Gastrocnemius medialis (tissue), 4 donors: ENCODE measurements around the gene RSF1.

Experiments
- CTCF ChIP-seq, 5 experiments: fragments of 450-650 bp in 3 of 5; fragments of 200-600 bp in 2 of 5; sonication (generic) in 2 of 5; IDR thresholded peaks in 4 of 5; conservative IDR thresholded peaks in 1 of 5; 1 replicate in 4 of 5; 2 replicates in 1 of 5; pipeline ENCODE4 v1.5.1; 2016 to 2019; ENCODE audit warnings: antibody characterized with exemption in 5 of 5, mild to moderate bottlenecking in 3 of 5, moderate library complexity in 3 of 5
- POLR2A ChIP-seq, 2 donors: fragments of 450-650 bp; IDR thresholded peaks; one replicate each; pipeline ENCODE4 v1.6.1; 2017; ENCODE audit warnings: antibody characterized with exemption in 2 of 2, mild to moderate bottlenecking in 2 of 2, moderate library complexity in 2 of 2

- no peak for TF ChIP-seq CTCF (IDR thresholded peaks at IDR 0.05 in 4 of 5, conservative IDR thresholded peaks at IDR 0.05 in 1 of 5)
- TF ChIP-seq POLR2A (IDR thresholded peaks at IDR 0.05), result no peak
Measured at GRCh38 chr11:77736473-77736872, 84.0 kb downstream of the RSF1 start.
